Measurements from ENCODE around the gene SETD5. TPM values are rescaled to one million over a fixed set of nuclear protein-coding genes. Genes with fewer than 3 reads are reported as not detected.

SETD5 gene
- total RNA-seq, 1 donor from 2014 or later = 123 TPM

DNA sequence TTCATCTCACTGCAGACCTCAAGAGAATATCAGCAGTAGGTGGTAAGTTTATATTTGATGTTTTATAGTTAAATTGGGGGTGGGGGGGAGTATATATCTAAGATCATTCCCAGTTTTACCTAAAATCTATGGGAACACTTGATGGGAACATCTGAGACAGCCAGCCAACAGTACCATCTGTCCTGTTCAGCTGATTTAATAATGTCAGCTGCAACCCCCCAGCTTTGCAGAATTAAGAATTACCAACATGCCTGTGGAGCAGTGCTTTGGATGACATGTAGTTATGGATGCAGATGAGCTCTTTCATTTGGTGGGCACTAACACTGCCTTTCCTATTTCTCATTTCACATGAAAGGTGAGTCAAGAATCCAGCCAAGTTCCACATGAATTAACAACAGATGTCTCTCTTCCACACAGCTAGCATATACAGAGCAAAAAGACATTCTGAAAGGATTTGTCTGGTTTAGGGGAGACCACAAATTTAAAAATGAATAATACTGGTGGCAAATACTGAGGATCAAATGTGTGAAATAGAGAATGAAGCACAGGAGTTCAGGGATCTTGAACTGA lies 76.2 kb downstream of the SETD5 start:
- Mint-ChIP-seq H3K4me3 (ENCODE audit: unreplicated experiment) (no peak overlapping the region), H3K27ac (ENCODE audit: unreplicated experiment) (no peak overlapping the region), H3K4me1 (ENCODE audit: low read depth) (no peaks in the 10 kb centered on the region), H3K36me3 (ENCODE audit: low read depth) (peaks cover 56% of the 10 kb centered on the region), H3K9me3 (ENCODE audit: low read depth) (no peaks in the 10 kb centered on the region), H3K27me3 (ENCODE audit: low read depth) (no peaks in the 10 kb centered on the region)
- TF ChIP-seq, protein P1, sequence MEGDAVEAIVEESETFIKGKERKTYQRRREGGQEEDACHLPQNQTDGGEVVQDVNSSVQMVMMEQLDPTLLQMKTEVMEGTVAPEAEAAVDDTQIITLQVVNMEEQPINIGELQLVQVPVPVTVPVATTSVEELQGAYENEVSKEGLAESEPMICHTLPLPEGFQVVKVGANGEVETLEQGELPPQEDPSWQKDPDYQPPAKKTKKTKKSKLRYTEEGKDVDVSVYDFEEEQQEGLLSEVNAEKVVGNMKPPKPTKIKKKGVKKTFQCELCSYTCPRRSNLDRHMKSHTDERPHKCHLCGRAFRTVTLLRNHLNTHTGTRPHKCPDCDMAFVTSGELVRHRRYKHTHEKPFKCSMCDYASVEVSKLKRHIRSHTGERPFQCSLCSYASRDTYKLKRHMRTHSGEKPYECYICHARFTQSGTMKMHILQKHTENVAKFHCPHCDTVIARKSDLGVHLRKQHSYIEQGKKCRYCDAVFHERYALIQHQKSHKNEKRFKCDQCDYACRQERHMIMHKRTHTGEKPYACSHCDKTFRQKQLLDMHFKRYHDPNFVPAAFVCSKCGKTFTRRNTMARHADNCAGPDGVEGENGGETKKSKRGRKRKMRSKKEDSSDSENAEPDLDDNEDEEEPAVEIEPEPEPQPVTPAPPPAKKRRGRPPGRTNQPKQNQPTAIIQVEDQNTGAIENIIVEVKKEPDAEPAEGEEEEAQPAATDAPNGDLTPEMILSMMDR (IDR thresholded peaks at IDR 0.05) = no peak
- no peak for DNase-seq (ENCODE audit: low spot score)

DNA sequence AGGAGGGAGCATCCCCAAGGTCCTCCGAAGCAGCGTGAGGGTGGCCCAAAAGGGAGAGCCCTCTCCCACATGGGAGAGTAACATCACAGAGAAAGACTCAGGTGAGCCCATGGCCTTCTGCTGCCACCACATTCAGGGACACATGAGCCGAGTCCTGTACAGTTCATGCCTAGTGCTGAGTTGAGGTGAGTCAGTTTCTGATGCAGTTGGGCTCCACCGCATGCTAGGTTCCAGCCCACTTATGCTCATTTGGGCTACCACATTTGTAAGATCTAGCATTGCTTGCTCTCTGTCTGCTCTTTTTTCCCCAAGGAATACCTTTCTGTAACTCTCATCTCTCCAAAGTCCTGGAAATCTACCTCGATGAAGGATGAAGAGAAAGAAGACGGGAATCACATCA lies 77.1 kb downstream of the SETD5 start:
- Mint-ChIP-seq H3K27me3 (ENCODE audit: low read depth) (no peaks in the 10 kb centered on the region), H3K27ac (ENCODE audit: unreplicated experiment) (no peak overlapping the region), H3K9me3 (ENCODE audit: low read depth) (no peaks in the 10 kb centered on the region), H3K36me3 (ENCODE audit: low read depth) (peaks cover 58% of the 10 kb centered on the region), H3K4me3 (ENCODE audit: unreplicated experiment) (no peak overlapping the region), H3K4me1 (ENCODE audit: low read depth) (no peaks in the 10 kb centered on the region)
- TF ChIP-seq, protein P1 (IDR thresholded peaks at IDR 0.05) = no peak
- DNase-seq (ENCODE audit: low spot score) = no peak

DNA sequence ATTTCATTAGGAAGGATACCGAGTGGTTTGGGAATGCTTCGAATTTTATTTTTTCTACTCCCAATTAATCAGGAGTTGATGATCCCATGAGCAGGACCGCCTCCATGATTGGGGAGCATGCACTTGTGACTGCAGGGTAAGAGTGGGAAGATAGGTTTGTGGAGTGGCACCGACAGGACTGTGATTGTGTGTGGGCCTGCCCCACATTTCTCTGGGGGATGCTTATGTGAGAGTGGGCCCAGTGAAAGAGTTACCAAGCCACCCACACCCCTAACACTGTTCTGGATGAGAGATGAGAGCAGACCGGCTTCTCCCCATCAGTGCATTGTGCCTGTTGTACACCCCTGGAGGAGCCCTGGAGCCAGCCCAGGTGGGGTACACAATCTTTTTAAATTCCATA lies 79.5 kb downstream of the SETD5 start:
- no peak for DNase-seq (ENCODE audit: low spot score)
- Mint-ChIP-seq H3K4me3 (ENCODE audit: unreplicated experiment) (no peak overlapping the region), H3K36me3 (ENCODE audit: low read depth) (peaks cover 46% of the 10 kb centered on the region), H3K27ac (ENCODE audit: unreplicated experiment) (no peak overlapping the region), H3K27me3 (ENCODE audit: low read depth) (no peaks in the 10 kb centered on the region), H3K9me3 (ENCODE audit: low read depth) (no peaks in the 10 kb centered on the region), H3K4me1 (ENCODE audit: low read depth) (no peaks in the 10 kb centered on the region)
- TF ChIP-seq, protein P1 (IDR thresholded peaks at IDR 0.05) = no peak

DNA sequence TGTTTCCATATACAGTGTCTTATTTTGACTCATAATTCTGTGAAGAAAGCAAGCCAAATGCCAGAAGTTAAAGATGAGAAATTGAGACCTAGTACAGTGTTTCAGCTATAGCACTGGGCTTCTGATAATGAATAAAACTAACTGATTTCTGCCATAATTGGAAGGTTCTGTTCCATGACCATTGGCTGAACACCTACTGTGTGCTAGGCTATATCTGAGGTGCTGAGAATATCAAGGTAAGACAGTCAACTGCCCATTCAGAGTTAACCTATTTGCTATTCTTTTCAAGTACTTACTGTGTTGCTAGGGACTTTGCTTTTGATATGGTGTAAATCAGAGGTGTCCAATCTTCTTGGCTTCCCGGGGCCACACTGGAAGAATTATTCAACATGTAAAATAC lies 82.8 kb downstream of the SETD5 start:
- no peaks in the 10 kb centered on the region for H3K27me3 Mint-ChIP-seq (ENCODE audit: low read depth)
- DNase-seq (ENCODE audit: low spot score) = no peak
- peaks cover 44% of the 10 kb centered on the region for H3K36me3 Mint-ChIP-seq (ENCODE audit: low read depth)
- no peaks in the 10 kb centered on the region for H3K9me3 Mint-ChIP-seq (ENCODE audit: low read depth)
- TF ChIP-seq, protein P1 (IDR thresholded peaks at IDR 0.05) = no peak
- H3K27ac Mint-ChIP-seq (ENCODE audit: unreplicated experiment) = no peak overlapping the region
- no peaks in the 10 kb centered on the region for H3K4me1 Mint-ChIP-seq (ENCODE audit: low read depth)
- no peak overlapping the region for H3K4me3 Mint-ChIP-seq (ENCODE audit: unreplicated experiment)

DNA sequence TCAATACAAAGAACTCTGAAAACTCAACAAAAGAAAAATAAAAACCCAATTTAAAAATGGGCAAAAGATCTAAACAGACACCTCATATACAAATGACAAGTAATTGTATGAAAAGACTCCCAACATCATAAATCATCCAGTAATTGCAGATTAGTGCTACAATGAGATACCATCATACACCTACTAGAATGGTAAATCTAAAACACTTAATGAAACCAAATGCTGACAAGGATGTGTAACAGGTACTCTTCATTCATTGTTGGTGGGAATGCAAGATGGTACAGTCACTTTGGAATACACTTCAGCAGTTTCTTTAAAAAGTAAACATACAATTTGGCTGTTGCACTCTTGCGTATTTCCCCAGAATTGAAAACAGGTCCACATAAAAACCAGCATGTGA lies 87.8 kb downstream of the SETD5 start:
- Mint-ChIP-seq H3K9me3 (ENCODE audit: low read depth) (peaks cover 8% of the 10 kb centered on the region), H3K27me3 (ENCODE audit: low read depth) (no peaks in the 10 kb centered on the region), H3K4me3 (ENCODE audit: unreplicated experiment) (no peak overlapping the region), H3K4me1 (ENCODE audit: low read depth) (no peaks in the 10 kb centered on the region), H3K27ac (ENCODE audit: unreplicated experiment) (no peak overlapping the region), H3K36me3 (ENCODE audit: low read depth) (peaks cover 32% of the 10 kb centered on the region)
- TF ChIP-seq, protein P1 (IDR thresholded peaks at IDR 0.05) = no peak
- no peak for DNase-seq (ENCODE audit: low spot score)

Data from chondrocyte (in vitro differentiated cells).